Gastrocnemius medialis (tissue), 4 donors: ENCODE data around the gene DIP2C. TPM values are rescaled to one million over a fixed set of nuclear protein-coding genes. Genes with fewer than 3 reads are reported as not detected.

ENCODE experiments used
- ATAC-seq, 2 donors: fragments of 150-250 bp; one replicate each; pipeline ENCODE4 v1.9.1; 2016
- DNase-seq, 2 donors: peaks; one replicate each; pipeline ENCODE4 v3.0.0-alpha.2; 2019
- H3K27ac ChIP-seq, 4 donors: fragments of 200-600 bp; sonication (generic); 1 replicate in 1 of 4; 2 replicates in 3 of 4; pipeline ENCODE4 v1.5.1; 2016 to 2018; ENCODE audit warnings: mild to moderate bottlenecking in 2 of 4, moderate library complexity in 1 of 4
- H3K27me3 ChIP-seq, 3 donors: fragments of 200-600 bp; sonication (generic) in 2 of 3; 1 replicate in 1 of 3; 2 replicates in 2 of 3; pipeline versions ENCODE4 v1.5.1 to v1.6.0; 2016 to 2019; ENCODE audit warnings: mild to moderate bottlenecking in 1 of 3, moderate library complexity in 1 of 3
- H3K36me3 ChIP-seq, 2 donors: fragments of 200-600 bp; sonication (generic) in 1 of 2; one replicate each; pipeline ENCODE4 v1.5.1; 2017 to 2018
- H3K4me1 ChIP-seq, 2 donors: fragments of 200-600 bp; sonication (generic) in 1 of 2; one replicate each; pipeline ENCODE4 v1.5.1; 2016 to 2017; ENCODE audit warnings: mild to moderate bottlenecking in 2 of 2
- H3K4me3 ChIP-seq, 4 donors: fragments of 200-600 bp; sonication (generic) in 3 of 4; 1 replicate in 1 of 4; 2 replicates in 3 of 4; pipeline ENCODE4 v1.5.1; 2016 to 2019; ENCODE audit warnings: mild to moderate bottlenecking in 2 of 4
- H3K9me3 ChIP-seq, 3 donors: fragments of 200-600 bp; sonication (generic) in 2 of 3; 1 replicate in 1 of 3; 2 replicates in 2 of 3; pipeline ENCODE4 v1.5.1; 2016 to 2019
- POLR2A ChIP-seq, 2 donors: fragments of 450-650 bp; IDR thresholded peaks; one replicate each; pipeline ENCODE4 v1.6.1; 2017; ENCODE audit warnings: antibody characterized with exemption in 2 of 2, mild to moderate bottlenecking in 2 of 2, moderate library complexity in 2 of 2
- in situ Hi-C, 4 donors: fragments of 200-750 bp; cut with MboI; loops; one replicate each; pipeline versions ENCODE4 v1.15.0 to v1.8.0; 2017; ENCODE audit warnings: low sequenced_read_pairs in 4 of 4
- intact Hi-C: fragments of 100-400 bp; cut with DNase I; formaldehyde crosslinking; loops from one replicate; pipeline ENCODE4 v1.15.1; 2023; ENCODE audit warnings: low total_unique reads
- total RNA-seq, 4 donors: library from RNA; depleted of rRNA; stranded (reverse); fragments of >200 nt; gene quantifications; one replicate each; pipeline versions ENCODE4 v1.1.0 to v1.2.3, GENCODE V29; 2016
- TF ChIP-seq, protein P1 (sequence below), 5 experiments: fragments of 450-650 bp in 3 of 5; fragments of 200-600 bp in 2 of 5; sonication (generic) in 2 of 5; IDR thresholded peaks in 4 of 5; conservative IDR thresholded peaks in 1 of 5; 1 replicate in 4 of 5; 2 replicates in 1 of 5; pipeline ENCODE4 v1.5.1; 2016 to 2019; ENCODE audit warnings: antibody characterized with exemption in 5 of 5, mild to moderate bottlenecking in 3 of 5, moderate library complexity in 3 of 5

The DIP2C gene
- total RNA-seq, 4 donors from 2014 or later = 19.1 to 60.0 (median 30.2) TPM

DNA sequence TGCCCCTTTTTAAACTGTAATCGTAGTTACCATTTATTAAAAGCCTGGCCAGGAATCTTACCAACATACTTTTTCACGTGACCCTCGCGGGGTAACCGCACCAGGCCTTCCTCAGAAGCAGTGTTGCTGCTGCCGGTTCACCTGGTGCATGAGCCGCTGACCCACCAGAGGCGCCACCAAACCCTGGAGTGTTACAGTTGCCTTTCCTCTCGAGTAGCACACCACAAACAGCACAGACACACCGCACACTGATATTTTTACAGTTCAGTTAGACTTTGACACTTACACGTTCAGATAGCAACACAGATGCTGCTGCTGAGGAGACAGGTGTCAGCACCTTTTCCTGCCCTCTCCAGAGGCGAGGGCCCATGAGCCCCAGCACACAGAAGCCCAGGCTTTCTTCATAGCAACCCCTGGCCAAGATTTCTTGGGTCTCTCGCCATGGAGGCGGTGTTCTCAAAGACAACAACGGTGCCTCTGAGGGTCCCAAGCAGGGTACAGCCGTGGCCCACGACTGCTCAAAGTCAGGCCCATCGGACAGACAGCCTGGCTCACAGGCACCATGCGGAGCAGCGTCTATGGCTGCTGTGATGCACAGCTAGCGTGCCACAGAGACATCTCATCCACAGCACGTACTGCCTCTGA lies 123.1 kb downstream of the DIP2C start:
- TF ChIP-seq, protein P1, sequence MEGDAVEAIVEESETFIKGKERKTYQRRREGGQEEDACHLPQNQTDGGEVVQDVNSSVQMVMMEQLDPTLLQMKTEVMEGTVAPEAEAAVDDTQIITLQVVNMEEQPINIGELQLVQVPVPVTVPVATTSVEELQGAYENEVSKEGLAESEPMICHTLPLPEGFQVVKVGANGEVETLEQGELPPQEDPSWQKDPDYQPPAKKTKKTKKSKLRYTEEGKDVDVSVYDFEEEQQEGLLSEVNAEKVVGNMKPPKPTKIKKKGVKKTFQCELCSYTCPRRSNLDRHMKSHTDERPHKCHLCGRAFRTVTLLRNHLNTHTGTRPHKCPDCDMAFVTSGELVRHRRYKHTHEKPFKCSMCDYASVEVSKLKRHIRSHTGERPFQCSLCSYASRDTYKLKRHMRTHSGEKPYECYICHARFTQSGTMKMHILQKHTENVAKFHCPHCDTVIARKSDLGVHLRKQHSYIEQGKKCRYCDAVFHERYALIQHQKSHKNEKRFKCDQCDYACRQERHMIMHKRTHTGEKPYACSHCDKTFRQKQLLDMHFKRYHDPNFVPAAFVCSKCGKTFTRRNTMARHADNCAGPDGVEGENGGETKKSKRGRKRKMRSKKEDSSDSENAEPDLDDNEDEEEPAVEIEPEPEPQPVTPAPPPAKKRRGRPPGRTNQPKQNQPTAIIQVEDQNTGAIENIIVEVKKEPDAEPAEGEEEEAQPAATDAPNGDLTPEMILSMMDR (IDR thresholded peaks at IDR 0.05 in 4 of 5, conservative IDR thresholded peaks at IDR 0.05 in 1 of 5) = no peak
- no peak for TF ChIP-seq POLR2A (IDR thresholded peaks at IDR 0.05)
- no peak overlapping the region for H3K27ac ChIP-seq
- H3K4me1 ChIP-seq = peaks cover 6 to 16% of the 10 kb centered on the region in 2 donors
- H3K9me3 ChIP-seq = no peaks in the 10 kb centered on the region
- no peak overlapping the region for H3K4me3 ChIP-seq
- no peaks in the 10 kb centered on the region for H3K36me3 ChIP-seq
- in situ Hi-C loops = no loop called here
- ATAC-seq (no peak), DNase-seq (no peak)
- H3K27me3 ChIP-seq = no peaks in the 10 kb centered on the region
- intact Hi-C loops = no loop called here

GRCh38 chr10:565676-566075 lies 123.8 kb downstream of the DIP2C start:
- Histone ChIP-seq H3K4me1 (peaks cover 10 to 16% of the 10 kb centered on the region in 2 donors), H3K27me3 (no peaks in the 10 kb centered on the region), H3K9me3 (no peaks in the 10 kb centered on the region), H3K36me3 (no peaks in the 10 kb centered on the region), H3K4me3 (no peak overlapping the region), H3K27ac (no peak overlapping the region)
- intact Hi-C loops = no loop called here
- ATAC-seq (no peak), DNase-seq (no peak)
- in situ Hi-C loops = no loop called here
- TF ChIP-seq, protein P1 (IDR thresholded peaks at IDR 0.05 in 4 of 5, conservative IDR thresholded peaks at IDR 0.05 in 1 of 5) = no peak
- TF ChIP-seq POLR2A (IDR thresholded peaks at IDR 0.05) = no peak

DNA sequence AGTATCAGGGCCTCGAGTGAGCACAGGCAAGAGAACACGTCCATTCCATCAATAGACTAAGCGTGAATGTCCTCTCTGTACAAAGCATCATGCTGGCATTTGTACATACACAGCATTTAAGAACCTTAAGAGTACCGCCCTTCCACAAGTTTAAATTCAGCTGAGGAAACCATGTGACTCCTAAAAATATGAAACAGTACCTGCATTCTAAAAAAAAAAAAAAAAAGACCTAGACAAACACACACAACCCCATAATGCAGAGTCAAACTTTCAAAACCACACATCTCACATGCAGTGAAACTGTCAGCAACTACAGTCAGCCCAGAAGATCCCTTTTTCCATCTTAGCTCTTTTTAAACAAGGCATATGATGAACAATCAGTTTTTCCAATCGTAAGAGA lies 124.3 kb downstream of the DIP2C start:
- no peak for DNase-seq
- no peaks in the 10 kb centered on the region for H3K27me3 ChIP-seq

DNA sequence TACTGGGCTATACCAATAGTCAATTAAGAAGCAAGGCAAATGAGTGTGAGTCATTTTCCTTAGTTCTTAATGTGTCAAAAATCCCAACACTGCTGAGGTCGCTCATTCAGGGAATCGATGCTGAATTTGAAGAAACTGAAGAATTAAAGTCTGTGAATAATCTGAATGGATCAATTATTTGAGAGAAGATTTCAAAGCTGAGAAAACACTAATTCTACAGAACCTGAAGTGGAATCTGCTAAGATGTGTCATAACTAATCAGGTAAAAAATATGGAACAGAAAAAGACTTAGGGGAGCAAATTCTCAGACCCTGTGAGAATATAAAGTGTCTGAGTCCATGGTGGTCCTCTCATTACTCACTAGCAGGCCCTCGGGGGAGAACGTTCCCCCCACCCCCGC lies 125.6 kb downstream of the DIP2C start:
- TF ChIP-seq POLR2A (IDR thresholded peaks at IDR 0.05) = no peak
- TF ChIP-seq, protein P1 (IDR thresholded peaks at IDR 0.05 in 4 of 5, conservative IDR thresholded peaks at IDR 0.05 in 1 of 5) = no peak
- no peaks in the 10 kb centered on the region for H3K9me3 ChIP-seq
- DNase-seq (no peak), ATAC-seq (no peak)
- H3K4me1 ChIP-seq = peaks cover 18 to 22% of the 10 kb centered on the region in 2 donors
- no peaks in the 10 kb centered on the region for H3K27me3 ChIP-seq
- no peak overlapping the region for H3K4me3 ChIP-seq
- intact Hi-C loops (no loop called here), in situ Hi-C loops (no loop called here)
- no peak overlapping the region for H3K27ac ChIP-seq
- no peaks in the 10 kb centered on the region for H3K36me3 ChIP-seq

More for the DNA sequence above, 124.3 kb downstream of the DIP2C start:
- TF ChIP-seq, protein P1 (IDR thresholded peaks at IDR 0.05 in 4 of 5, conservative IDR thresholded peaks at IDR 0.05 in 1 of 5) = no peak
- no peak for TF ChIP-seq POLR2A (IDR thresholded peaks at IDR 0.05)
- Histone ChIP-seq H3K36me3 (no peaks in the 10 kb centered on the region), H3K27ac (no peak overlapping the region), H3K9me3 (no peaks in the 10 kb centered on the region), H3K4me1 (peaks cover 10 to 16% of the 10 kb centered on the region in 2 donors), H3K4me3 (no peak overlapping the region)
- no peak for ATAC-seq
- in situ Hi-C loops (no loop called here), intact Hi-C loops (no loop called here)

- TF ChIP-seq, protein P1 (IDR thresholded peaks at IDR 0.05 in 4 of 5, conservative IDR thresholded peaks at IDR 0.05 in 1 of 5) = no peak
- TF ChIP-seq POLR2A (IDR thresholded peaks at IDR 0.05) = no peak
- no peak for ATAC-seq
- in situ Hi-C loops (no loop called here), intact Hi-C loops (no loop called here)
- Histone ChIP-seq H3K27ac (no peak overlapping the region), H3K27me3 (no peaks in the 10 kb centered on the region), H3K36me3 (no peaks in the 10 kb centered on the region), H3K4me3 (no peak overlapping the region), H3K4me1 (peaks cover 18 to 25% of the 10 kb centered on the region in 2 donors), H3K9me3 (no peaks in the 10 kb centered on the region)
- DNase-seq = no peak
Observed at GRCh38 chr10:562142-562541, 127.3 kb downstream of the DIP2C start.
